Raji (cell line): Measurements from ENCODE around the gene PML.
"Not testable (repeated sequence)": the region's sequence is repeated elsewhere in the genome, so short reads cannot be mapped to it uniquely, and the experiment has no call there.

Experiments
- POLR2A ChIP-seq: IDR thresholded peaks from 2 replicates; pipeline ENCODE4 v1.6.1; 2011; ENCODE audit warnings: low read depth, low read length, control low read depth; ENCODE audit not compliant: insufficient read depth

The PML gene

GRCh38 chr15:74053941-74054529 is 59.5 kb downstream of the PML start:
- TF ChIP-seq POLR2A: no peak

- no peak for TF ChIP-seq POLR2A
Measured at GRCh38 chr15:74055804-74056203, 61.3 kb downstream of the PML start.

DNA sequence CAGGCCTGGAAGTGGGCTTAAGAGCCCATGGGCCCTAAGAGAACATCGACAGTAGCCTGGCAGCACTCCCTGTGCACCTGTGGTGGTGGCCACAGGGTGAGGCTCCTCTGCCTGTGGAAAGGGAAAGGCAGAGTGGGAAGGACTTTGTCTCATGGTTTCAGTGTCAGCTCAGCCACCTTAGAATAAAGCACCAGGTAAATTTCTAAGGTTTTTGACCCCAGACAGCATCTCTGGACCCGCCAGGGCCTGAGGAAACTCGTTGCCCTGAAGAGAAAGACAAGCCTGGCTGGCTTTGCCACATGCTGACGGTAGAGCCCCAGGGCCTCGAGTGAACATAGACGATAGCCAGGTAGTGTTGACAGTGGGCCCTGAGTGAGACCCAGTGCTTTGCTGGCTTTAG is 65.7 kb downstream of the PML start:
- no peak for TF ChIP-seq POLR2A

- TF ChIP-seq POLR2A: no peak
Measured at GRCh38 chr15:74062236-74062635, 67.7 kb downstream of the PML start.

GRCh38 chr15:74062671-74063070 is 68.2 kb downstream of the PML start:
- no peak for TF ChIP-seq POLR2A

DNA sequence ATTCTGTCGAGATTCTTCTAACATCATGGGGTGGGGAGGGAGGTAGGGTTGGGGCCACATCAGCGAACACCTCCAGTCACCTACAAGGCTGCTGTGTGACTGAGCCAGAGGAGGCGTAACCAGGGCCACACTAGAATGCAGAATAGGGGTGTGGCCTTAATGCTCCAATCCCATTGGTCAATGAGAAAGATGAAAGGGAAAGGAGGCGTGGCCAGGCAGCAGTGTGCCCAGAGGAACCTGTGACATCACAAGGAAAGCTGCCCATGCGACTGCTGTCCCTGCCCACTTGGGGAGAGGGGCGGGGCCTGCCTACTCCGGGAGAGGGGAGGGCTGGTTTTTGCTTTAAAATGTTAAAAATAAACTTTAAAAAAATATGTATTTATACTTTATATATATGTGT is 87.9 kb downstream of the PML start, which contains the start of gene GOLGA6A:
TSS of gene GOLGA6A (minus strand) at position 101 of the 400 bp plus-strand sequence. CDS start at position 60, 41 bp downstream.
- TF ChIP-seq POLR2A: not testable (repeated sequence)
